HCEC 1CT (cell line): ENCODE results near the gene ANKS3.
"Not testable (repeated sequence)": the region's sequence is repeated elsewhere in the genome, so short reads cannot be mapped to it uniquely, and the experiment has no call there.

Experiments used
- DNase-seq: peaks from one replicate; pipeline ENCODE4 v3.0.0-alpha.2; 2017

Gene ANKS3

GRCh38 chr16:4754865-4755264, 20.8 kb upstream of the ANKS3 start:
- DNase-seq: no peak

DNA sequence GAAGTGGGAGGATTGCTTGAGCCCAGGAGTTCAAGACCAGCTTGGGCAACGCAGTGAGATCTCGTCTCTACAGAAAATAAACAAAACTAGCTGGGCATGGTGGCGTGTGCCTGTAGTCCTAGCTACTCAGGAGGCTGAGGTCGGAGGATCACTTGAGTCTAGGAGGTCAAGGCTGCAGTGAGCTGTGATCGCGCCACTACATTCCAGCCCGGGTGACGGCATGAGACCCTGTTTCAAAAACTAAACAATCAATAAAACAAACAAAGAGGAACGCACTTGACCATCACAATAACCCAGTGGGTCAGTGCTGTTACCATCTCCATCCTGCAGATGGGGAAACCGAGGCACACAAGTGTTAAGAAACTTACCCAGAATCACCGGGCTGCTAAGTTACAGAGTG, 19.2 kb upstream of the ANKS3 start:
- DNase-seq: no peak

GRCh38 chr16:4752351-4753100, 18.5 kb upstream of the ANKS3 start:
- DNase-seq: no peak

DNA sequence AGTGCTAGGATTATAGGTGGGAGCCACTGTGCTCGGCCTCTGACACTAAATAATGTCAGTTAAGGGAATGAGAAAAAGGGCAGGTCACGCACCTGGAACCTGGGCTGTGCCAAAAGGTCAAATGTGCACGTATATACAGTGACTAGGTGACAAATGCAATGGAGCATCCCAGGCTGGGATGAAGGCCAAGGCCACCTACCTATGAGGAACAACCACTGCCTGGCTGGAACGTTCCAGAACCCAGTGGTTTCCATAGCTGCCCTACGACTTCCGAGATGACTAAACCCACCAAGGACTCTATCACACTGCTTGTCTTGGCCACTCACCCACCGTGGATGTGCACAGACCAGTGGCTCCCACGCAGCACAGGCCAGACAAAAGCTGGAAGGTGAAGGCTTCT, 16.8 kb upstream of the ANKS3 start:
- DNase-seq: no peak

DNA sequence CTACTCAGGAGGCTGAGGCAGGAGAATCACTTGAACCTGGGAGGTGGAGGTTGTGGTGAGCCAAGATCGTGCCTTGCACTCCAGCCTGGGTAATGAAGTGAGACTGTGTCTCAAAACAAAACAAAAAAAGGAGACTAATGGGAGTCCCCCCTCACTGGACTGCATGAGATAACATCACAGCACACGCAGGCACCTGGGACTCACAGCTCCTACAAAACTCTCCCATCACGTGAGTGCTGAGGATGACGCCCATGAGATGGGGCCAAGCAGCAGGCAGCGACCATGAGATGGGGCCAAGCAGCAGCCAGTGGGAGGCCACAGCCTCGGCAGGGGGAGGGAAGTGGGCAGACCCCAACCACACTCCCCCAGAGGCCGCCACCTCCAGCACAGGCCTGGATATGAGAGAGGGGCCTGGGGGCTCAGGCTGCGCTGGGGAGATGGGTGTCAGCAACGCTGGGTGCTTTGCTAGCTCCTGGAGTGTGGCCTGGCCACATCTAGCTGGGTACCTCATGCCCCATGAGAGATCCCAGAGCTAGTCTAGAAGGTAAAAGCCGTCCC, 15.7 kb upstream of the ANKS3 start:
- no peak for DNase-seq

- no peak for DNase-seq
Observed at GRCh38 chr16:4748682-4749411, 14.8 kb upstream of the ANKS3 start.

GRCh38 chr16:4747906-4748681, 14.0 kb upstream of the ANKS3 start:
- DNase-seq: no peak

DNA sequence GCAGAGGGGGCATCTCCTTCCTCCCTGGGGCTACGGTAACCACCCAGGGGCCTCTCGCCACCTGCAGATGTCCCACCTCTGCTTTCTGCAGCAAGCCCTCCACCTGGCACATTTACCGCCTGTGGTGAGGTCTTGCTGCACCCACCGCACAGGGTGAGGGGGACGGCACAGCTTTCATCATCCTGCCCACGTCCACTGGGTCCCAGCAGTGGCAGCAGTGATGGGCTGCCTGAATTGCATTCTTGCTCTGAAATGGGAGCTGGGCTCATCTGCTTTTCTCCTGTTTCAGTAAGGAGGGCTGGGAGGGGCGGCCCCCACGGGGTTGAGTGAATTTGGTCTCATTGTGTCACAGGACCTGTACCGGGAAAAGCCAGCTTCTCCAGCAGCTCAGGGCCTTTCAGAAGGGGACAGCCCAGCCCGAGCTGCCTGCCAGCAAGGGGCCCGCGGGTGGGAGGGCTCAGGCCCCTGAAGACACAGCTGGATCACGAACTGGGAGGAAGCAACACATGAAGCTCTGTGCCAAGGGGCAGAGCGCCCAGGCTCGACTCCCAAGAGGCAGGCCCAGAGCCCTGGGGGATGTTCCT, 13.0 kb upstream of the ANKS3 start:
- DNase-seq: no peak

DNA sequence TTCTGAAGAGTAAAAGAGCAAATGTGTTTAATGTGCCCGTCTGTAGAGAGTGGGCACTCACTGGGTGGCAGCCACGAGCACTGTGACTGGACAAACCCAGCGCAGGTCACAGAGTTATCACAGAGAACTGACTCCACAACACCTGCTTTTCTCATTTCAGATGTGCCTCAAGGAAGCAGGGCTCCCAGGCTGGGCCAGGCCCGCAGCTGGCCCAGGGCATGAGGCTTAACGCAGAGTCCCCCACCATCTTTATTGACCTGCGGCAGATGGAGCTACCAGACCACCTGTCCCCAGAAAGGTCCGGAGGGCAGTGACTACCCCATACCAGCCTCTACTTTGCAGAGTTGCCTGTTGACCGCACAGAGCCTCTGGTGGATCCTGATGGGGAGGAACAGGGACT, 12.1 kb upstream of the ANKS3 start:
- no peak for DNase-seq

DNA sequence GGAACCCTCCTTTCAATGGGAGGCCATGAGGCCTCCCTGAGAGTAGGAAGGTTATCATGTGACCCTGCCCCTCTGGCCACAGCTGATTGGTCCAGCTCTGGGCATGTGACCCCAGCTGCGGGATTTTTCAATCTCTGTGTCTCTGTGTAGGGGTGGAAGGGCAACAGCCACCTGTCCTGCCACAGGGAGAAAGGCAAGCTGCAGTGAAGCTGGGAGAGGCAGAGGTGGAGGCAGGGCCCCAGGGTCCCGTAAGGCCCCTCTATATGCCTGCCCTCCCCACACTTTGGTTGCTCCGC, 11.2 kb upstream of the ANKS3 start:
- no peak for DNase-seq

- no peak for DNase-seq
Observed at GRCh38 chr16:4744555-4745273, 10.6 kb upstream of the ANKS3 start.

- no peak for DNase-seq
Observed at GRCh38 chr16:4743226-4743878, 9.3 kb upstream of the ANKS3 start.

GRCh38 chr16:4738370-4738769, 4.3 kb upstream of the ANKS3 start:
- not testable (repeated sequence) for DNase-seq

DNA sequence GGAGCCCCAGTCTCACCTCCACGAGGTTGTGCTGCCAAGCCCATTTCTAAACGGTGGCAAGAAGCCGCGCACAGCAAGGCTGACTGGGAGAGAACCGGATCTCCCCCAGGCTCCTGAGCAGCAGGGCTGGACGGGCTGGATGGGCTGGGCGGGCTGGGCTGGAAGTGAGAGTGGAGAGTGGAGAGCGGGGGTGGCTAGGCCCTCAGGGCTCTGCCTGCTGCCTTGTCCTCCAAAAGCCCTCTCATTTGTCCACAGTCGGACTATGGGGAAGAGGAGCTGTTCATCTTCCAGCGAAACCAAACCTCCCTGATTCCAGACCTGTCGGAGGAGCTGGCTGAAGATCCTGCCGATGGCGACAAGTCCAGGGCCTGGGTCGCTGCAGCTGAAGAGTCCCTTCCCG, 3.5 kb upstream of the ANKS3 start:
- no peak for DNase-seq

DNA sequence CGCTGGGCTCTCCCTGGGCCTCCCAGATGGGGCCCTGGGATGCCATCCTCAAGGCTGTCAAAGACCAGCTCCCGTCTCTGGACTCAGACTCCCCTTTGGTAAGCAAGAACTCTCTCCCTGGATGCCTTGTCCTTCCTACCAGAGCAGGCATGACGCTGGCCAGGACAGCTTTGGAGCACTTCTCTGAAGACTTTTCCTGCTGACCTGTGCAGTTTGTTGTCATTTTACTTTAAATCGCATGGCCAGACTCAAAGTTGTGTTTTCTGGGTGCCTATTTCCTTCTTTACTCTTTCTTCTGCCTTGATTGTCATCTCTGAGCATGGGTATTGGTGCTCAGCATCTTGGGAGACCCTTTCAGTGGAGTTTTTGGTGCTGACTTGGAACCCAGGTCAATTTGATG, 2.5 kb upstream of the ANKS3 start:
- DNase-seq: no peak

GRCh38 chr16:4734730-4735535, 862 bp upstream of the ANKS3 start:
- DNase-seq: peak; percentile 59

- no peak for DNase-seq
Observed at GRCh38 chr16:4733747-4734062, 366 bp downstream of the ANKS3 start.

GRCh38 chr16:4733211-4733742, 794 bp downstream of the ANKS3 start:
- DNase-seq: no peak

- DNase-seq: no peak
Observed at GRCh38 chr16:4729876-4730275, 4.2 kb downstream of the ANKS3 start.

DNA sequence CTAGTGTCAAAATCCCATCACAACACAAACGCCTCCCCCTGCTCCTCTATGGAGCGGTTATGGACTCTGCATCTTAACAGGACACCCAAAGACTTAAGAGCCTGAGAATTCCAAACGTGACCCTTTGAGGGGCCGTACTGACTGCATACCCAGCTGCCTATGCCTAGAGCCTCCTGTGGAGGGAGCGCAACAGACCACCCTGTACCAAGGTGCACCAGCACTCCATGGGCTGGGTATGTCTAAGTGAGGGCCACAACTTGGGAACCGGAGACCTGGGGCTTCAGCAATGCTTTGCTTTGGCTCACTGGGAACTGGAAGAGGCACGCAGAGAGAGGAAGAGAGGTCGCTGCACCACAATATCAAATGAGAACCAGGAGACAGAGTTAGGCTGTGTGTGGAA, 5.4 kb downstream of the ANKS3 start:
- no peak for DNase-seq

GRCh38 chr16:4726616-4727015, 7.5 kb downstream of the ANKS3 start:
- DNase-seq: no peak
